Cardiac septum (tissue), 1 donor: Measurements from ENCODE around the gene JAGN1. TPM values are rescaled to one million over a fixed set of nuclear protein-coding genes. Genes with fewer than 3 reads are reported as not detected.

Experiments
- DNase-seq: peaks from one replicate; pipeline ENCODE4 v3.0.0-alpha.2; 2020; ENCODE audit warnings: low spot score
- intact Hi-C: fragments of 100-400 bp; cut with DNase I; formaldehyde crosslinking; loops from one replicate; pipeline ENCODE4 v1.14.0; 2022
- total RNA-seq: library from RNA; stranded (reverse); fragmentation: NEBNext Ultra II Directional; extraction: Animal tissue kit (Norgen Biotek cat#: 25700); gene quantifications from one replicate; pipeline ENCODE4 v1.2.1, GENCODE V29; 2021
- donor health status: DM: no; HTN: no; CAD: no.

Gene JAGN1
- total RNA-seq, 1 donor from 2014 or later = 17.3 TPM

- DNase-seq = no peak
- intact Hi-C loops = loop anchor here (10.0 kb wide), 1 partner anchor 69 kb away; the partner anchor contains the start of gene RPUSD3
These were observed 23.2 kb downstream of the JAGN1 start for GRCh38 chr3:9913601-9914000.

GRCh38 chr3:9914011-9914410 lies 23.6 kb downstream of the JAGN1 start:
- intact Hi-C loops = loop anchor here (2.0 to 10.0 kb wide), 2 partner anchors 23 to 69 kb away; partner anchors contain the start of genes JAGN1 and RPUSD3
- no peak for DNase-seq

- intact Hi-C loops = loop anchor here (2.0 to 10.0 kb wide), 2 partner anchors 24 to 70 kb away; partner anchors contain the start of genes JAGN1 and RPUSD3
These were observed 24.3 kb downstream of the JAGN1 start for GRCh38 chr3:9914559-9915253.

GRCh38 chr3:9915254-9916141 lies 25.1 kb downstream of the JAGN1 start:
- peak; percentile 91 for DNase-seq
- intact Hi-C loops = loop anchor here (2.0 to 10.0 kb wide), 3 partner anchors 17 to 71 kb away; partner anchors contain the start of genes CRELD1, JAGN1 and RPUSD3

More at GRCh38 chr3:9914559-9915253, 24.3 kb downstream of the JAGN1 start:
- DNase-seq = no peak

GRCh38 chr3:9916346-9916733 lies 25.9 kb downstream of the JAGN1 start:
- intact Hi-C loops = loop anchor here (2.0 to 10.0 kb wide), 2 partner anchors 16 to 72 kb away; partner anchors contain the start of genes CRELD1 and RPUSD3
- no peak for DNase-seq

GRCh38 chr3:9916734-9917680 lies 26.6 kb downstream of the JAGN1 start, which contains the start of gene IL17RC:
Gene IL17RC, plus strand, starts transcription at chr3:9917098. Its CDS starts 218 bp downstream, at chr3:9917316.
- peak; percentile 93 for DNase-seq
- intact Hi-C loops = loop anchor here (2.0 to 10.0 kb wide), 2 partner anchors 16 to 72 kb away; partner anchors contain the start of genes CRELD1 and RPUSD3

GRCh38 chr3:9917820-9918219 lies 27.4 kb downstream of the JAGN1 start:
- no peak for DNase-seq
- intact Hi-C loops = loop anchor here (2.0 to 10.0 kb wide), 2 partner anchors 15 to 73 kb away; partner anchors contain the start of genes CRELD1 and RPUSD3

- no peak for DNase-seq
- intact Hi-C loops = loop anchor here (10.0 kb wide), 1 partner anchor 74 kb away; the partner anchor contains the start of gene RPUSD3
These were observed 28.0 kb downstream of the JAGN1 start for GRCh38 chr3:9918261-9919038.

GRCh38 chr3:9928158-9928557 lies 37.7 kb downstream of the JAGN1 start:
- no peak for DNase-seq
- intact Hi-C loops = no loop called here

GRCh38 chr3:9930804-9931418 lies 40.5 kb downstream of the JAGN1 start:
- intact Hi-C loops = loop anchor here (10.0 kb wide), 1 partner anchor 294 kb away; no protein-coding TSS in a partner anchor
- no peak for DNase-seq

GRCh38 chr3:9932535-9932842 lies 42.1 kb downstream of the JAGN1 start:
- no peak for DNase-seq
- intact Hi-C loops = loop anchor here (2.0 to 10.0 kb wide), 2 partner anchors 16 to 292 kb away; partner anchors contain the start of gene IL17RC

GRCh38 chr3:9932843-9933560 lies 42.6 kb downstream of the JAGN1 start:
- peak; percentile 85 for DNase-seq
- intact Hi-C loops = loop anchor here (2.0 to 10.0 kb wide), 2 partner anchors 16 to 292 kb away; partner anchors contain the start of gene IL17RC

- peak; percentile 98 for DNase-seq
- intact Hi-C loops = loop anchor here (2.0 to 10.0 kb wide), 2 partner anchors 17 to 291 kb away; partner anchors contain the start of gene IL17RC
These were observed 43.3 kb downstream of the JAGN1 start, which contains the start of gene CRELD1 for GRCh38 chr3:9933561-9934234. Gene CRELD1, plus strand, starts transcription at chr3:9933834. Its CDS starts 605 bp downstream, at chr3:9934439.

GRCh38 chr3:9934235-9934621 lies 43.8 kb downstream of the JAGN1 start:
- intact Hi-C loops = loop anchor here (10.0 kb wide), 1 partner anchor 291 kb away; no protein-coding TSS in a partner anchor
- no peak for DNase-seq

GRCh38 chr3:9934993-9935392 lies 44.6 kb downstream of the JAGN1 start:
- intact Hi-C loops = loop anchor here (10.0 kb wide), 1 partner anchor 290 kb away; no protein-coding TSS in a partner anchor
- DNase-seq = no peak

- intact Hi-C loops = loop anchor here (10.0 kb wide), 1 partner anchor 289 kb away; no protein-coding TSS in a partner anchor
- DNase-seq = no peak
These were observed 45.6 kb downstream of the JAGN1 start for GRCh38 chr3:9935966-9936510.
